Mucosa of rectum (tissue), 2 donors: ENCODE measurements around the gene GPR137B.

Experiments
- H3K27ac ChIP-seq, 2 donors: one replicate each; pipeline ENCODE4 v1.7.0; 2013; ENCODE audit warnings: inconsistent platforms in 2 of 2, low read depth in 2 of 2, low read length in 2 of 2
- H3K27me3 ChIP-seq, 2 donors: one replicate each; pipeline ENCODE4 v1.7.0; 2013; ENCODE audit warnings: low read length in 2 of 2; ENCODE audit not compliant: control insufficient read depth in 2 of 2, insufficient read depth in 2 of 2
- H3K36me3 ChIP-seq, 2 donors: one replicate each; pipeline ENCODE4 v1.7.0; 2013; ENCODE audit warnings: low read length in 2 of 2; ENCODE audit not compliant: control insufficient read depth in 2 of 2, insufficient read depth in 2 of 2
- H3K4me1 ChIP-seq, 2 donors: one replicate each; pipeline ENCODE4 v1.7.0; 2013; ENCODE audit warnings: low read length in 2 of 2, mild to moderate bottlenecking in 1 of 2; ENCODE audit not compliant: control insufficient read depth in 2 of 2, insufficient read depth in 2 of 2
- H3K4me3 ChIP-seq, 2 donors: one replicate each; pipeline ENCODE4 v1.7.0; 2013; ENCODE audit warnings: low read length in 2 of 2
- H3K9ac ChIP-seq, 2 donors: one replicate each; pipeline ENCODE4 v1.7.0; 2013; ENCODE audit warnings: low read length in 2 of 2, low read depth in 1 of 2, mild to moderate bottlenecking in 1 of 2
- H3K9me3 ChIP-seq, 2 donors: one replicate each; pipeline ENCODE4 v1.7.0; 2013; ENCODE audit warnings: low read length in 2 of 2; ENCODE audit not compliant: control insufficient read depth in 2 of 2
- donor health status: healthy.
- donor health status: Normal muscosa, but diverticular disease.

The GPR137B gene

DNA sequence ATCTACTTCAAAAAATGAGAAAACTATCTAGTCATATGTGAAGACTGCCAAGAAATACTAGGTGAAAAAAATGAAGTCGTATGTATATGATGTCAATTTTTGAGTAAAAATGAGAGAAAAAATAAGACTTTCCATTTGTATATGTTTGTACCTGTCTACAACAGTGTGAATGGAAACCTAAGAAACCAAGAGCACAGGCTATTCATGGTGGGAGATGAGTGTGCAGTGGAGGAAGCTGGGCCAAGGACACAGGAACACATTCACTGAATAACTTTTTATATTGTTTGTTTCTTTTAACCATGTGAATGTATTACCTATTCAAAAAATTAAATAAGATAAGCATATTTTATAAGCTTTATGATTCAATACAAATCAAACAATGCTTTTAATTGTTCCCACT, 72.4 kb downstream of the GPR137B start:
- no peaks in the 10 kb centered on the region for H3K4me1 ChIP-seq
- H3K27ac ChIP-seq: no peak overlapping the region
- no peaks in the 10 kb centered on the region for H3K36me3 ChIP-seq
- no peak overlapping the region for H3K9ac ChIP-seq
- no peaks in the 10 kb centered on the region for H3K27me3 ChIP-seq
- H3K9me3 ChIP-seq: no peaks in the 10 kb centered on the region
- no peak overlapping the region for H3K4me3 ChIP-seq

GRCh38 chr1:236220473-236220872, 78.1 kb downstream of the GPR137B start:
- Histone ChIP-seq H3K9me3 (no peaks in the 10 kb centered on the region), H3K9ac (no peak overlapping the region), H3K4me3 (no peak overlapping the region), H3K36me3 (no peaks in the 10 kb centered on the region), H3K27ac (no peak overlapping the region), H3K4me1 (no peaks in the 10 kb centered on the region), H3K27me3 (no peaks in the 10 kb centered on the region)

DNA sequence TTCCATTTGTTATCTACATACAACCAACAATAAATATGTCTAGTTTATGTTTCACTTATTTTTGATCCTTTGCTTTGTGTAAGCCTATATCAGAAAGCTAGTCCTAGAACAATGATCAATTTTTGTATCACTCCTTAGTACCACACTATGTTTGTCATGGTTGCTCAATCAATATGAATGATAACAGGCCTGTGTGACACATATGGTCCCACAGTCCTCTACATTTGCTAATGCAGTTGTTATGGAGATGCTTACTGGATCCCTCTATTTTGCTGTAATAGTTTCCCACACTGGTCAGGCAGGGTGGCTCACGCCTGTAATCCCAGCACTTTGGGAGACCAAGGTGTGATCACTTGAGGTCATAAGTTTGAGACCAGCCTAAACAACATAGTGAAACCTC, 80.3 kb downstream of the GPR137B start:
- Histone ChIP-seq H3K4me1 (no peaks in the 10 kb centered on the region), H3K27ac (no peak overlapping the region), H3K9me3 (no peaks in the 10 kb centered on the region), H3K4me3 (no peak overlapping the region), H3K27me3 (no peaks in the 10 kb centered on the region), H3K36me3 (no peaks in the 10 kb centered on the region), H3K9ac (no peak overlapping the region)

DNA sequence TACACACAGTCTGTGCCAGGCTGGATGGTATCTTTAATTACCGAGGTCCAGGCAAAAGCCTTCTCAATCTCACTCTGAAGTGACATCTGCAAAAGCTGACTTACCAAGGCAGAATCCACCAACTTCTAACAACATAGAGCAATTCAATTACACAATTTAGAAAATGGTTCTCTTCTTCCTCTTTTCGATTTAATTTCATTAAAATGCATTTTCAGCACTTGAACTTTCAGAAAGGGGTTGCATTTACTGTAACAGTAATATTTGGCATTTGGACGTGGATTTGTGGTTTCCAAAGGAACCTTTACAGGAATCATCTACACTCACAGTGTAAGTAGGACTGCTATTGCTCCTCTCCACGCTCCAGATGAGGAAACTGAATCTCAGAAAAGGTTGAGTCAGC, 86.1 kb downstream of the GPR137B start:
- H3K4me3 ChIP-seq: no peak overlapping the region
- H3K4me1 ChIP-seq: no peaks in the 10 kb centered on the region
- H3K27me3 ChIP-seq: no peaks in the 10 kb centered on the region
- peaks cover 0 to 2% of the 10 kb centered on the region in 2 donors for H3K36me3 ChIP-seq
- H3K9ac ChIP-seq: no peak overlapping the region
- no peaks in the 10 kb centered on the region for H3K9me3 ChIP-seq
- H3K27ac ChIP-seq: no peak overlapping the region

DNA sequence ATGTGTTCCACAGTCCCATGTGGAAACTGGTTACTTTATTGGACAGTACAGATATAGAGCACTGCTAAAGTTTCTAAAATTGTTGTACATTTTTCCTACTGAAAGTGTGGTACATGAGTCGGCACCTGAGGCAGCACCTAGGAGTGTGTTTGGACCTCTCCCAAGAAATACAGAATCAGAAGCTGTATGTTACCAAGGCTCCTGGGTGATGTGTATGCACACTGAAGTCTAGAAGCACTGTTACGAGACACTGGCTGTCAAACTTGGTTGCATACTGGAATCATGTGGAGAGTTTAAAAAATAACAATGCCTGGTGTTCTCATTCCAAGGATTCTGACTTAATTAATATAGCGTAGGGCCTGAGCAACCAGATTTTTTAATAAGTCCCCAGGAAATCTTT, 92.8 kb downstream of the GPR137B start:
- Histone ChIP-seq H3K27me3 (no peaks in the 10 kb centered on the region), H3K4me3 (no peak overlapping the region), H3K9me3 (no peaks in the 10 kb centered on the region), H3K36me3 (no peaks in the 10 kb centered on the region), H3K4me1 (no peaks in the 10 kb centered on the region), H3K9ac (no peak overlapping the region), H3K27ac (no peak overlapping the region)

GRCh38 chr1:236239092-236239585, 96.8 kb downstream of the GPR137B start:
- H3K36me3 ChIP-seq: no peaks in the 10 kb centered on the region
- H3K27me3 ChIP-seq: no peaks in the 10 kb centered on the region
- no peaks in the 10 kb centered on the region for H3K4me1 ChIP-seq
- no peak overlapping the region for H3K9ac ChIP-seq
- no peak overlapping the region for H3K27ac ChIP-seq
- H3K4me3 ChIP-seq: no peak overlapping the region
- no peaks in the 10 kb centered on the region for H3K9me3 ChIP-seq

DNA sequence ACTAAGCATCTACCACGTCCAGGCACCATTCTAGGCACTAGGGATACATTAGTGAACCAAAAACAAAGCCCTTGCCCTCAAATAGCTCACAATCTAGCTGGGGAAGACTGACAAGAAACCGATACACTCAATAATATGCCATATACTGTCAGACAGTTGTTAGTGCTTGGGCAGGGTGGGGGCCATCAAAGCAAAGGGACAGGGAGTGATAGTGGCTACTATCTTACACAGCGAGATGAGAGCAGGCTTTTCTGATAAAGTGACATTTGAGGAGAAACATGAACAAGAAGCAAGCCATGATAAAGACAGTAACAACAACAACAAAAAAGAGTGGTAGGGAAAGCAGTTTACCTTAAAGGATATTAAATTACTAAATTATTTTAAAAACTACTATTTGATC, 98.3 kb downstream of the GPR137B start:
- H3K4me1 ChIP-seq: no peaks in the 10 kb centered on the region
- no peaks in the 10 kb centered on the region for H3K27me3 ChIP-seq
- no peaks in the 10 kb centered on the region for H3K36me3 ChIP-seq
- no peak overlapping the region for H3K9ac ChIP-seq
- H3K4me3 ChIP-seq: no peak overlapping the region
- H3K27ac ChIP-seq: no peak overlapping the region
- no peaks in the 10 kb centered on the region for H3K9me3 ChIP-seq

DNA sequence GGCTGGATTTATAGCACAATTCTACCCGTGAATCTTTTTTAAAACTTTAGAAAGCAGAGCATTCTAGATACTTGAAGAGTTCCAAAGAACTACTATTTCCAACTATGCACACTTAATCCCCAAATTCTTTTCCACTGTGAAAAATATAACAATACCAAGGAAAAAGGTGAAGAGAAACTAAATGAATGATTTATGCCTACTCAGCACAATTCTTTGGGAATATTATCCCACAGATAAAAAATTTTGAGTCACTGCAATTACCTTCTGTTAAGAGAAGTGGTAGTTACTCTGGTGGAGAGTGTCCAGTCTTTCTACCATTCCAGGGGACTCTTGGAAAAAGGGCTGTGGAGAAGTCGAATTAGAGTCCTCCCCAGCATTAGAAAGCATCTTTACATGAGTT, 100.2 kb downstream of the GPR137B start:
- no peak overlapping the region for H3K4me3 ChIP-seq
- H3K9ac ChIP-seq: no peak overlapping the region
- H3K9me3 ChIP-seq: no peaks in the 10 kb centered on the region

DNA sequence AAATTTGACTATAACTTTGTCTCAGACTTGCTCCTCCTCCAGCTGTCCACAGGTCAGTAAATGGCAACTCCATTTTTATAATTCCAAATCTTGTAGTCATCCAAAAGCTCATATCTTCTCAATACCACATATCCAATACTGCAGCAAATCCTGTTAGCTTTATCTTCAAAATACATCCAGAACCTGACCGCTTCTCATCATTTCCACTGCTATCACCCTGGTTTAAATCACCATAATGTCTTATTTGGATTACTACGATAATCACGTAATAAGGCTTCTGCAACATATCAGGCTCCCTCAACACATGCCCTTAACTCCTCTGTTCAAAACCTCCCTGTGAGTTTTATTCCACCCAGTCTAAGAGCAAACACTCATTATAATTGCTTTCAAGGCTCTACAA, 104.9 kb downstream of the GPR137B start:
- Histone ChIP-seq H3K27ac (no peak overlapping the region), H3K9ac (no peak overlapping the region)

More for the DNA sequence above, 100.2 kb downstream of the GPR137B start:
- H3K27ac ChIP-seq: no peak overlapping the region
- no peaks in the 10 kb centered on the region for H3K36me3 ChIP-seq
- H3K27me3 ChIP-seq: no peaks in the 10 kb centered on the region
- no peaks in the 10 kb centered on the region for H3K4me1 ChIP-seq

DNA sequence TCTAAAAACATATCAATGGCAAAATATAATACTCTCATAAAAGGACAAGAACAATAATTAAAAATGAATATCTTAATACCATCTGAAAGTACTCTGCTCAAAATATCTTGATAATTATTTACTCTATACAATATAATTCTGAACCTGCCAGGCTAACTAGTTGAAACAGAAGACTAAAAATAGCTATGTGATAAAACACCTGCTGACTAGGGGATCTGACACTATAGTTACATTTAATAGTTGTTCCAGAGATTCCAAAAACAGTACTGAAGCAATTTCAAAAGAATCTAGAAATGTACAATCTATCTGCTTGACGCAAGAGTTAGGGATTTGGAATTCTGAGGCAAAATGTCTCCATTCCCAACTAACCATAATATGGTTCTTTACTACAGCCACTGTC, 109.2 kb downstream of the GPR137B start:
- Histone ChIP-seq H3K9ac (no peak overlapping the region), H3K36me3 (no peaks in the 10 kb centered on the region), H3K27ac (no peak overlapping the region), H3K9me3 (no peaks in the 10 kb centered on the region), H3K4me3 (no peak overlapping the region), H3K4me1 (no peaks in the 10 kb centered on the region), H3K27me3 (no peaks in the 10 kb centered on the region)

More for the DNA sequence above, 104.9 kb downstream of the GPR137B start:
- no peaks in the 10 kb centered on the region for H3K27me3 ChIP-seq
- no peaks in the 10 kb centered on the region for H3K36me3 ChIP-seq
- no peaks in the 10 kb centered on the region for H3K9me3 ChIP-seq
- no peaks in the 10 kb centered on the region for H3K4me1 ChIP-seq
- H3K4me3 ChIP-seq: no peak overlapping the region

GRCh38 chr1:236253119-236253518, 110.8 kb downstream of the GPR137B start:
- H3K4me1 ChIP-seq: no peaks in the 10 kb centered on the region
- no peak overlapping the region for H3K27ac ChIP-seq
- no peak overlapping the region for H3K4me3 ChIP-seq
- H3K9me3 ChIP-seq: no peaks in the 10 kb centered on the region
- H3K36me3 ChIP-seq: no peaks in the 10 kb centered on the region
- no peaks in the 10 kb centered on the region for H3K27me3 ChIP-seq
- no peak overlapping the region for H3K9ac ChIP-seq
